K562 (cell line): ENCODE results near the gene ATG4D. TPM values are rescaled to one million over a fixed set of nuclear protein-coding genes. Genes with fewer than 3 reads are reported as not detected.

Experiments used
- ATAC-seq: fragments of 200-7000 bp; cut with Tn5 transposase; 3 replicates; pipeline ENCODE4 v1.9.1; 2020; ENCODE audit warnings: moderate library complexity
- BruUV-seq: library from RNA; stranded (reverse); fragments of 400-500 nt; replicated peaks from 2 replicates; lab custom pipeline; 2021; lab: Mats Ljungman, UMichigan
- CTCF ChIA-PET: fragments of 300-600 bp; formaldehyde crosslinking; extraction: SDS; loops from one replicate; lab custom pipeline; 2021; ENCODE audit warnings: low intra/inter-chr PET ratio; lab: Yijun Ruan, JAX
- POLR2A ChIA-PET: fragments of 300-600, 350-650 bp; sonication (Branson Sonifier 250); formaldehyde crosslinking; extraction: SDS; loops from one replicate; lab custom pipeline; 2021; ENCODE audit warnings: antibody characterized with exemption, inconsistent platforms; lab: Yijun Ruan, JAX
- DNase-seq, 4 experiments: peaks; one replicate each; pipeline versions ENCODE4 v3.0.0 to v3.0.0-alpha.2; 2011 to 2018; ENCODE audit warnings: low spot score in 3 of 4, mixed read lengths in 3 of 4; ENCODE audit errors: extremely low read depth in 1 of 4
- FAIRE-seq: peaks from 2 replicates; lab custom pipeline; 2011; peaks lifted over from hg19 to GRCh38; lab: Jason Lieb, UNC
- H2AFZ ChIP-seq: 2 replicates; pipeline ENCODE4 v1.6.0; 2011; ENCODE audit warnings: low read depth, low read length, control low read depth, inconsistent platforms
- H3K27ac ChIP-seq: fragments of 200-600 bp; 3 replicates; pipeline ENCODE4 v1.8.0; 2011; ENCODE audit warnings: low read depth, mild to moderate bottlenecking, control low read depth, inconsistent platforms, low read length, moderate library complexity, mixed read lengths; ENCODE audit errors: extremely low read depth
- H3K27me3 ChIP-seq, 2 experiments: fragments of 300-600 bp in 1 of 2; 2 replicates in 1 of 2; 3 replicates in 1 of 2; pipeline versions ENCODE4 v1.6.0 to v1.8.0; 2011; ENCODE audit warnings: inconsistent platforms in 2 of 2, low read length in 2 of 2, mild to moderate bottlenecking in 1 of 2, mixed read lengths in 1 of 2, moderate library complexity in 1 of 2; ENCODE audit not compliant: control insufficient read depth in 2 of 2, insufficient read depth in 2 of 2
- H3K36me3 ChIP-seq: fragments of 300-600 bp; 3 replicates; pipeline ENCODE4 v1.8.0; 2011; ENCODE audit warnings: mild to moderate bottlenecking, low read length, inconsistent platforms; ENCODE audit not compliant: control insufficient read depth, insufficient read depth
- H3K4me1 ChIP-seq, 2 experiments: fragments of 200-600 bp in 1 of 2; replicated peaks in 1 of 2; 2 replicates in 1 of 2; 3 replicates in 1 of 2; pipeline versions ENCODE4 v1.5.1 to v1.8.0; 2011; ENCODE audit warnings: inconsistent platforms in 2 of 2, low read length in 2 of 2, mild to moderate bottlenecking in 1 of 2, mixed read lengths in 1 of 2, moderate library complexity in 1 of 2; ENCODE audit not compliant: control insufficient read depth in 2 of 2, insufficient read depth in 2 of 2
- H3K4me2 ChIP-seq: 2 replicates; pipeline ENCODE4 v1.6.1; 2011; ENCODE audit warnings: low read length, control low read depth, inconsistent platforms, mixed read lengths; ENCODE audit not compliant: insufficient read depth
- H3K4me3 ChIP-seq: fragments of 200-600 bp; sonication (generic), shearing (Covaris generic); 2 replicates; pipeline ENCODE4 v1.5.1; 2016; ENCODE audit warnings: control low read depth, inconsistent platforms
- H3K79me2 ChIP-seq: fragments of 200-600 bp; 3 replicates; pipeline ENCODE4 v1.8.0; 2011; ENCODE audit warnings: low read length, inconsistent platforms; ENCODE audit not compliant: control insufficient read depth, insufficient read depth
- H3K9ac ChIP-seq, 2 experiments: 2 replicates each; pipeline versions ENCODE4 v1.6.0 to v1.6.1; 2011; ENCODE audit warnings: low read depth in 2 of 2, low read length in 2 of 2, control low read depth in 1 of 2, inconsistent platforms in 1 of 2, mild to moderate bottlenecking in 1 of 2, mixed read lengths in 1 of 2; ENCODE audit not compliant: insufficient read depth in 1 of 2
- H3K9me1 ChIP-seq: one replicate; pipeline ENCODE4 v1.6.0; 2011; ENCODE audit warnings: inconsistent platforms, mild to moderate bottlenecking, low read length, moderate library complexity; ENCODE audit not compliant: control insufficient read depth, insufficient read depth
- H3K9me3 ChIP-seq: replicated peaks from 2 replicates; pipeline ENCODE4 v1.5.1; 2011; ENCODE audit warnings: low read depth, low read length, inconsistent platforms; ENCODE audit not compliant: control insufficient read depth, insufficient read depth
- H4K20me1 ChIP-seq: replicated peaks from 2 replicates; pipeline ENCODE4 v1.6.1; 2011; ENCODE audit warnings: low read length, inconsistent platforms, mixed read lengths; ENCODE audit not compliant: control insufficient read depth, insufficient read depth
- CREB3L1 ChIP-seq: fragments of 450-650 bp; IDR thresholded peaks from 2 replicates; pipeline ENCODE4 v1.6.1; 2014; ENCODE audit warnings: low read depth, mild to moderate bottlenecking, moderate library complexity, borderline replicate concordance
- HOXB6 ChIP-seq: fragments of 250-450 bp; sonication (Bioruptor Pico); IDR thresholded peaks from 2 replicates; pipeline ENCODE4 v1.5.1; 2022; ENCODE audit warnings: mild to moderate bottlenecking, borderline replicate concordance
- MYBL2 ChIP-seq, 2 experiments: fragments of 450-650 bp in 1 of 2; sonication (generic) in 1 of 2; formaldehyde crosslinking in 1 of 2; IDR thresholded peaks; 2 replicates each; pipeline versions ENCODE4 v1.6.1 to v1.8.1; 2017 to 2022; ENCODE audit warnings: borderline replicate concordance in 1 of 2, inconsistent platforms in 1 of 2, low read depth in 1 of 2, mild to moderate bottlenecking in 1 of 2, missing genetic modification reagents in 1 of 2, moderate library complexity in 1 of 2
- MYC ChIP-seq, 2 experiments: fragments of 250-450 bp in 1 of 2; sonication (Bioruptor Pico) in 1 of 2; IDR thresholded peaks; 2 replicates each; pipeline versions ENCODE4 v1.5.1 to v1.6.1; 2012 to 2021; ENCODE audit warnings: low read depth in 2 of 2, borderline replicate concordance in 1 of 2, improper control_type of control experiment in 1 of 2, low read length in 1 of 2, mild to moderate bottlenecking in 1 of 2, moderate library complexity in 1 of 2
- XRCC4 ChIP-seq: IDR thresholded peaks from one replicate; pipeline ENCODE4 v1.6.1; 2011; ENCODE audit not compliant: insufficient read depth, insufficient read length; ENCODE audit errors: extremely low read depth
- ZC3H4 ChIP-seq: sonication (generic); formaldehyde crosslinking; IDR thresholded peaks from 2 replicates; pipeline ENCODE4 v1.9.0; 2021; ENCODE audit warnings: missing genetic modification reagents, borderline replicate concordance
- ZNF121 ChIP-seq: sonication (generic); formaldehyde crosslinking; conservative IDR thresholded peaks from 2 replicates; pipeline ENCODE4 v1.8.0; 2022; ENCODE audit warnings: missing genetic modification reagents
- ZNF551 ChIP-seq: fragments of 250-450 bp; sonication (Bioruptor Pico); IDR thresholded peaks from 2 replicates; pipeline ENCODE4 v1.5.0; 2021; ENCODE audit warnings: mild to moderate bottlenecking, moderate library complexity
- WGBS: fragments of 100-300 bp; shearing (Covaris generic); methylation state at CpG from one replicate; pipeline ENCODE4 v1.1.6; 2016; ENCODE audit warnings: low coverage, mixed read lengths; ENCODE audit not compliant: insufficient coverage; ENCODE audit errors: missing lambda C conversion rate; 5-methylcytosine and 5-hydroxymethylcytosine counted together
- in situ Hi-C: fragments of 300-500 bp; cut with MboI; formaldehyde crosslinking; loops from 4 replicates; pipeline ENCODE4 v1.15.0; 2018; ENCODE audit warnings: inconsistent platforms, mixed read lengths
- intact Hi-C: fragments of 100-400 bp; cut with micrococcal nuclease; formaldehyde crosslinking; loops from 2 replicates; pipeline ENCODE4 v1.14.2; 2022
- polyA plus RNA-seq, 8 experiments: library from polyadenylated mRNA; depleted of rRNA in 4 of 8; stranded (reverse) in 5 of 8; unstranded in 3 of 8; fragments of >200 nt; fragmentation: Nextera tagmentation in 2 of 8; fragmentation: Illumina TruSeq in 1 of 8; extraction: Ambion mirVana in 2 of 8; extraction: Trizol in 1 of 8; gene quantifications; 2 replicates each; pipeline versions ENCODE4 v1.2.1 to v1.2.3, GENCODE V29; 2011 to 2014; ENCODE audit warnings: inconsistent platforms in 1 of 8, missing spikeins in 1 of 8
- total RNA-seq, 7 experiments: library from RNA; depleted of rRNA in 6 of 7; stranded (reverse); fragments of >200 nt in 6 of 7; fragmentation: Illumina TruSeq in 2 of 7; extraction: Trizol in 2 of 7; gene quantifications; 2 replicates each; pipeline versions ENCODE4 v1.2.1 to v1.2.3, GENCODE V29; 2011 to 2021; ENCODE audit warnings: low replicate concordance in 1 of 7

ATG4D gene
- total and polyA plus RNA-seq, 9 of the 15 experiments (the other 6 are each of a cell fraction or from before 2014, with no cell fraction given), result 0.51 to 66.1 (median 22.9) TPM

GRCh38 chr19:10548746-10549276 lies 5.1 kb downstream of the ATG4D start (continued):
- TF ChIP-seq MYC (IDR thresholded peaks at IDR 0.05; ENCODE audit: low read depth, low read length) (no peak), MYC (CRISPR knock-in tag; IDR thresholded peaks at IDR 0.05; ENCODE audit: borderline replicate concordance, low read depth) (no peak)

GRCh38 chr19:10549733-10550132 lies 6.0 kb downstream of the ATG4D start:
- BruUV-seq, result no TSS peak

GRCh38 chr19:10550336-10550735 lies 6.6 kb downstream of the ATG4D start:
- DNase-seq, result no peak
- Histone ChIP-seq H3K4me1 (peaks cover 0 to 31% of the 10 kb centered on the region in 2 experiments; a peak in 3 of 5 replicates), H3K27me3 (no peaks in the 10 kb centered on the region), H2AFZ (no peak overlapping the region), H3K9me3 (peaks cover 3% of the 10 kb centered on the region), H3K36me3 (peaks cover 85% of the 10 kb centered on the region), H3K9ac (no peak overlapping the region), H3K4me3 (no peak overlapping the region), H3K27ac (no peak overlapping the region), H3K9me1 (no peaks in the 10 kb centered on the region), H3K79me2 (peaks cover 15% of the 10 kb centered on the region), H4K20me1 (peaks cover 16% of the 10 kb centered on the region), H3K4me2 (no peak overlapping the region)
- in situ Hi-C loops (no loop called here), intact Hi-C loops (no loop called here)
- ChIA-PET CTCF (no interaction called here), POLR2A (no interaction called here)
- BruUV-seq, result no TSS peak
- no peak for ATAC-seq
- TF ChIP-seq ZNF551 (CRISPR knock-in tag) (no peak), CREB3L1 (no peak), HOXB6 (CRISPR knock-in tag) (no peak), XRCC4 (no peak), ZC3H4 (CRISPR knock-in tag) (no peak)
- no peak for FAIRE-seq
- WGBS, result 89% methylated on average over 5 of the region's 6 CpGs

More at GRCh38 chr19:10549733-10550132, 6.0 kb downstream of the ATG4D start:
- no peak for ATAC-seq
- in situ Hi-C loops, result no loop called here
- ChIA-PET POLR2A (no interaction called here), CTCF (no interaction called here)
- Histone ChIP-seq H3K9ac (no peak overlapping the region), H3K79me2 (peaks cover 21% of the 10 kb centered on the region), H3K9me3 (peaks cover 3% of the 10 kb centered on the region), H3K4me3 (no peak overlapping the region), H3K27ac (no peak overlapping the region), H3K4me1 (peaks cover 2 to 37% of the 10 kb centered on the region in 2 experiments; a peak in 4 of 5 replicates), H3K36me3 (peaks cover 82% of the 10 kb centered on the region), H4K20me1 (peaks cover 16% of the 10 kb centered on the region), H3K27me3 (no peaks in the 10 kb centered on the region), H3K9me1 (no peaks in the 10 kb centered on the region), H2AFZ (no peak overlapping the region), H3K4me2 (no peak overlapping the region)
- no peak for FAIRE-seq
- DNase-seq, result no peak
- TF ChIP-seq ZNF121 (CRISPR knock-in tag) (peak; percentile 81), MYBL2 (IDR thresholded peaks at IDR 0.05; ENCODE audit: low read depth) (no peak), MYBL2 (CRISPR knock-in tag; IDR thresholded peaks at IDR 0.05; ENCODE audit: borderline replicate concordance) (no peak)
- intact Hi-C loops, result no loop called here
- WGBS, result 99% methylated on average over 7 of the region's 7 CpGs
